Smooth muscle cell of bladder (primary cell): ENCODE results near the gene DEDD. TPM values are rescaled to one million over a fixed set of nuclear protein-coding genes. Genes with fewer than 3 reads are reported as not detected.

Experiments used
- total RNA-seq: library from RNA; depleted of rRNA; stranded (reverse); fragments of >200 nt; gene quantifications from 2 replicates; pipeline ENCODE4 v1.2.3, GENCODE V29; 2014

Gene DEDD
- total RNA-seq = 16.9 and 24.5 TPM in 2 replicates

DNA sequence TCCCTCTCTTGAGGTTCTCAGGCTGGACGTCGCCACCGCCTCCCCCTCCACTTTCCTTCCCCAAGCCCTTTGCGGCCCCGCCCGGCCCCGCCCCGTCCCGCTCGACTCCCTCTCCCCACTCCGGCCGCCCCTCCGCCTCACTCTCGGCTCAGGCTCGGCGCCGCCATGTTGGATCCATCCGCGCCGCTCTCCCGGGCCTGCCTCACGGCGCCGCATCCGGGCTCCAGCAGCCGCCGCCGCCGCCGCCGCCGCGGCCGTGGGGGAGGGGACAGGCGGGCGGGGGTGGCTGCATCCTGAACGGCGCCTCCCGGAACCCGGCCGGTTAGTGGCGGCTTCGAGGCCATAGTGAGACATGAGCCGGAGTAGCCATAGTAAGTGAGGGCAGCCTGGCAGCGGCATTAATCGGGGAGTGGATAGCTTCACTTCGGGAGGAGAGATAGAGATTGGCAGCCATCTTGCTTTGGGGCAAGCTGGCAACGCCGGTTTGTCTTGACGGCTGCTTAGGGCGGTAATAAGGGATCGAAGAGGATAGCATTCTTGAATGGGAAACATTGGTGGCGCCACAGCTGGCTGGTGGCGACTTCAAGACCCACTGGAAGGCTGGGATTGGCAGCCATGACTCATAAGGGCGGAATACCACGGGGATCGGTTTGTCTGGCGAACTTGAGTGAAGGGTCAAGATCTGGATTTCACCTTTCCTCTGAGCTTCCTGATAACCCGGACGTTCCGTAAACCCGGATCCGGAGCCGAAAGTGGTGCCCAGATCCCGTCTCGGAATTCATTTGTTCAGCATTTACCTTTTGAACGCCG, at the start of gene DEDD:
Gene DEDD (minus strand): TSS at position 258 of the 810 bp plus-strand sequence. CDS start 8,205 bp downstream, outside the sequence.

GRCh38 chr1:161177112-161177935, 44.9 kb upstream of the DEDD start, which contains the start of gene B4GALT3:
Gene B4GALT3, minus strand, starts transcription at chr1:161177507. Its CDS starts 1,447 bp downstream, at chr1:161176060.

DNA sequence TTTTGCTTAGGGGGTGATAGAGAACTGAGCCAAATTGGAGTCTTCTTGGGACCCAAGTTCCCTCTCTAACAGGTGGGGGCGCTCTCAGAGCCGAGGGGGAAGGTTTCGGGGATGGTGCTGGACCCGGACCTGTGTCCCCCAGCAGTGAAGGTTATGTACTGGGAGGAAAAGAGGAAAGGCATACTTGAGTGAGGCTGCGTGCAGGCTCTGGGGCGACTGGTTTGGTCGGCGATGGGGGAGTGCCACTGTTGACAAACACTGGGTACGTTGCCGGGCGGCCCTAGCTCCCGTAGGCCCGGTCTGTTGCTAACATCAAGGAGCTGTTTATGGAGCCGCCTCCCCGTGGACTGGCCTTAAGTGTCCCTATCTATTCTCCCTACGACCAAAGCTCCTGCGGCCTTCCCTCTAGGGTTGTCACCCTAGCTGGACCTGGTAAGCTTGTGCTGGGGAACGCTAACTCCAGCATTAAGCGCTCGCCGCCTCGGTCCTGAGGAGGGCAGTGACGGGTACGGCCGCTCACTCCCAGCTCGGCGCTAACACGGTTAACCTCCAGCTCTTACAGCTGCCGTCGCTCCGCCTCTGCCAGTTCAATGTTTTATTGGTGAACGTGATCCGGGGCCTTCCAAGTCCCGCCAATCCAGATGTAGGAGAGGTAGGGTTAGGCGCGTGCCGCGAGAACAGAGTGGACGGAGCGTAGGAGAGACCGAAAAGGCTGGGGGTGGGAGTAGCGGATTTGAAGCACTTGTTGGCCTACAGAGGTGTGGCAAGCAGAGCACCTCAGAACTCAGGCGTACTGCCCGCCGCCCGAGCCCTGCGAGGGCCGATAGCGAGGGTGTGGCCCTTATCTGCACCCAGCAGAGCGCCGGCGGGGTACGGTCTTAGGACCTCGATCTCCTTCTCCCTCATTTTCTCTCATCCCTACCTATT, 33.5 kb upstream of the DEDD start, which contains the start of gene PPOX:
Gene PPOX (plus strand): TSS at position 685 of the 927 bp plus-strand sequence. CDS start 422 bp downstream, outside the sequence.

DNA sequence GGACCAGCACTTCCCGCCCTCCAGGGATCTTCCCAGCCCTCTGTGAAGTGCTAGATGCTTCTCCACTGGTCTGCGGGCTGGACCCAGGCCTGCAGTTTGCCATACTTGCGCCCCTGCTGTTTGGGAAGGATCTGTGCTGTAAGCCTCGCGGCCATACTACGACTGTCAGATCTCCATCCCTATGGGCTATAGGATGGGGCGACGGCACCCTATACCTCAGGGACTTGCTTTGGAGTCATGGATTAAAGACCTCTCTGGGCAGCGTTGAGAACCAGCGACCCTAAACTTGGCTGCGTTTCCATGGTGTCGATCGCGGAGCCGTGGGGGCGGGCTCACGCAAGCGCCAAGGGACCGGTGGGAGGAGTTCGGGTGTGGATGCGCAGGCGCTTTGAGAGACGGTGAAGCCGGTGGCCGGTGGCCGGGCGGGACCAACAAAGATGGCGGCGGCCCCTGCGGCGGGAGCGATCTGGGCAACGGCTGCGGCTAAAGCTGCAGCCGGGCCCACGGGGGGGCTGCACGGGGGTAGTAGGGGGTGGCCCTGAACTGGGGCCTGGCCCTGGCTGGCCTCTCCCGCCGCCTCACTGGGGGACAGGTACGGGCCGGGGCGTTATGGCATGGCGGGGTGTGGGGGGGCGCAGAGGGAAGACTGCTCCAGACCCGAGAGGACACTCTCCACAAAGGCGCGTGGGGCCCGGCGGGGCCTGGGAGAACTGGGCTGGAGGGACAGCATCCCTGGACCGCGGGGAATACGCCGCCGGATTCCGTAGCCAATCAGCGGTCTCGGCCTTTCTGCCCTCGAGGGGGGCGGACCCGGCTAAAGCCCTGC, 26.8 kb upstream of the DEDD start, which contains the start of gene USP21:
Gene USP21 (plus strand): TSS at position 414 of the 826 bp plus-strand sequence. CDS start 1,141 bp downstream, outside the sequence.

DNA sequence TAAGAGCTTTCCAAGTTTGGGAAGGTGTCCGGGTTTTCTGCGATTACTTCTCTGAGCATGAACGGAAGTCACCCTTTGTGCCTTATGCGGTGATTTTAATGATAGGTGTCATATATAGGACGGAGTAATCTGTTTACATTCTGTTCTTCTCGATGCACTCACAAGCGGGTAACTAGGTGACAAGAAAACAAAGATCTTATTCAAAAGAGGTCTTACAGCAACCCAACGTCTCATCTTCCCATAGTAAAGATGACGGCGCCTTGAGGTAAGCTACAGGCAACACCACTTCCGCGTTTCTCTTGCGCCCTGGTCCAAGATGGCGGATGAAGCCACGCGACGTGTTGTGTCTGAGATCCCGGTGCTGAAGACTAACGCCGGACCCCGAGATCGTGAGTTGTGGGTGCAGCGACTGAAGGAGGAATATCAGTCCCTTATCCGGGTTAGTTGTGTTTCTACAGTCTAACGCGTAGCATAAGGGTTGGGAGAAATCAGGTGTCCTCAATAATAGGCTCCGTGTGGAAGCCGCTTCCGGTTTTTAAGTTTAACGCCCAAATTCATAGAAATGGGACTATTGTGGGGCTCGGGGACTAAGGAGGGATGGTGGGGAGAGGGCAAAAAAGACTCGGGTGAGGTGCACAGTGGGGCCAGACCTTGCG, 21.3 kb upstream of the DEDD start, which contains the start of gene UFC1:
Gene UFC1 (plus strand): TSS at position 297 of the 656 bp plus-strand sequence. CDS start 20 bp downstream, at position 317.

DNA sequence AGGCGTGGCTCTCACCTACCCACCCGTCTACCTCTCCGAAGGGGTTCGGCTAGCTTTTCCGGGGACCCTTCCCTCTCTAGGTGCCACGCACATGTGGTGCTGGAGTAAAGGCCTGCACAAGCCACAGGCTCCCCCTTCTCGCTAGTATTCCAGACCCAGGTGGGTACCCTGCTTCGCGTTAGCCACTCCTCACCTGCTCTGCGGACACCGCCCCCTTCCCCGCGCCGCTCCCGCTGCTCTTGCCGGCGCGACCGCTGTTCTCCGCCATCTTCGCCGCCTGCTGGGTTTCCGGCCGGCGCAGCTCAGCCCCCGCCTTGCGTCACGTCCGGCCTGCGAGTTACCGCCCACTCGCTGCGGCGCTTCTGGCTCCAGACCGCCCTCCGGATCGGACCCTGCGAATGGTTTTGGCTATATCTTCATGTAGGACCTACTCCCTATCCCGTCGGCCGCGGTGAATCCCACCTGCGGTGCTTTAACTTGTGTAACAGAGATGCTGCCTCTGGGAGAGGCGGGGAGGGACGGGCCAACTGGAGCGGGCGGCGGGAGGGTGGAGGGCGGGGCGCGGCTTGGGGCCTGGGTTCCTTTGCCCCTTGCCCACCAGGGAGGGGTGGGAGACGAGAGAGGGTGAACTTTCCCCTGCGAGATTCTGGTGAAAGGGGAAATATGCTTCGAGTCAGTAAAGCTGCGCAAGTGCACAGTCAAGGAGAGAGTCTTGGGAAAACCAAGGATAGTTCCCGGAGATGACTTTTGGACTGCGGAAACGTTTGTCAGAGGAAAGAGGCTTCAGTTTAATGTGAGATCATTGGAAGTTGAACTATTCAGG, 14.5 kb downstream of the DEDD start, which contains the start of the genes NIT1 and PFDN2:
Gene NIT1 (plus strand): TSS at position 347 of the 823 bp plus-strand sequence. CDS start 72 bp downstream, at position 419.
Gene PFDN2 (minus strand): TSS at position 279 of the 823 bp plus-strand sequence. CDS start 11 bp downstream, at position 268.

DNA sequence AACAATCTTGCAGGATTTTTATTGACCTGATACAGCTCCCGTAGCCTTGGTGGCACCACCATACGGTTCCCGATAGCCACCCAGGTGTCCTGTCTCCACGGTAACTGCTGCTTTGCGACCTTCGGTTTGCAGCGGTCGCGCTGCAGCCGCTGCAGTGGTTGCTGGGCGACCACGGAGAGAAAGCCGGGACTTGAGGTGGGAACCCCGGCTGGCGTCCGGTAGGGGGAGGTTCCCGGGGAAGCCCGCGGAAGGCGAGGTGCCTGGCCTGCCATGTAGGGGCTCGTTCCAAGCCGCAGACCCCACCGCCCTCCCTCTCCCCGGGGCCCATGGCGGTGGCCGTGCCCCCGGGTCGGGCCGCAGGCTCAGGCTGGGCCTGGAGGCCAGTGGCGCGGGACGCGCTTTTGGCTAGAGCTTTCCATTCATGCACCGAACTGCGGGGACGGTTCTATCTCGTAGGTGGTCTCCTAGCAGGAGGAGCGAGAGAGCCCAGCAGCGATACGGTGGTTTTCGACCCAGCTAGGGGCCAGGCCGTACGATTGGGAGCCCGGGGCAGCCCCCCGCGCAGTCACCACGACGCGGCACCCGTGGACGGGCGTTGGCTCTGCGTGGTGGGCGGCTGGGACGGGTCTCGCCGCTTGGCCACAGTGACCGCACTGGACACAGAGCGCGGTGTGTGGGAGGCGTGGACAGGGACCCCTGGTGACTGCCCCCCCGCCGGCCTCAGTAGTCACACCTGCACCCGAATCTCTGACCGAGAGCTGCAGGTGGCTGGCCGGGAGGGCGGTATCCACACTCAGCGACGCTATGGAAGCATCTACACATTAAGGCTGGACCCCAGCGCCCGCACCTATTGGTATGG, 34.0 kb downstream of the DEDD start, which contains the start of gene KLHDC9:
Gene KLHDC9 (plus strand): TSS at position 152 of the 859 bp plus-strand sequence. CDS start 175 bp downstream, at position 327.

GRCh38 chr1:161089251-161089924, 43.1 kb downstream of the DEDD start, which contains the start of gene NECTIN4:
Gene NECTIN4, minus strand, starts transcription at chr1:161089558. Its CDS starts 262 bp downstream, at chr1:161089296.

Other genes starting within 250 kb of the DEDD start
- not detected in 2 replicates for gene ITLN1, start 247.5 kb downstream of the DEDD start, total RNA-seq
- gene ITLN2, start 177.9 kb downstream of the DEDD start, total RNA-seq = not detected in 2 replicates
- gene F11R, start 111.5 kb downstream of the DEDD start, total RNA-seq = 9.2 and 20.9 TPM in 2 replicates
- gene TSTD1, start 93.7 kb downstream of the DEDD start, total RNA-seq = 16.9 and 27.3 TPM in 2 replicates
- gene USF1, start 86.7 kb downstream of the DEDD start, total RNA-seq = 88.4 and 102 TPM in 2 replicates
- gene ARHGAP30, start 62.8 kb downstream of the DEDD start, total RNA-seq = under 0.01 TPM in 1 of 2 replicates, not detected in the other
- gene NECTIN4, start 43.1 kb downstream of the DEDD start, total RNA-seq = 0.28 and 0.37 TPM in 2 replicates
- 1.2 and 1.8 TPM in 2 replicates for gene KLHDC9, start 34.3 kb downstream of the DEDD start, total RNA-seq
- gene PFDN2, start 14.6 kb downstream of the DEDD start, total RNA-seq = 39.5 and 56.8 TPM in 2 replicates
- gene NIT1, start 14.6 kb downstream of the DEDD start, total RNA-seq = 16.2 and 17.2 TPM in 2 replicates
- gene UFC1, start 21.3 kb upstream of the DEDD start, total RNA-seq = 117 and 125 TPM in 2 replicates
- 4.7 and 5.1 TPM in 2 replicates for gene USP21, start 26.8 kb upstream of the DEDD start, total RNA-seq
- gene PPOX, start 33.8 kb upstream of the DEDD start, total RNA-seq = 8.1 and 10.4 TPM in 2 replicates
- gene B4GALT3, start 44.8 kb upstream of the DEDD start, total RNA-seq = 11.2 and 16.7 TPM in 2 replicates
- 2.3 and 4.0 TPM in 2 replicates for gene ADAMTS4, start 66.4 kb upstream of the DEDD start, total RNA-seq
- 157 and 173 TPM in 2 replicates for gene NDUFS2, start 69.7 kb upstream of the DEDD start, total RNA-seq
- gene FCER1G, start 82.6 kb upstream of the DEDD start, total RNA-seq = not detected in 2 replicates
- not detected in 2 replicates for gene APOA2, start 91.0 kb upstream of the DEDD start, total RNA-seq
- gene TOMM40L, start 93.4 kb upstream of the DEDD start, total RNA-seq = 6.5 and 8.3 TPM in 2 replicates
- not detected in 2 replicates for gene NR1I3, start 105.5 kb upstream of the DEDD start, total RNA-seq
- gene PCP4L1, start 126.1 kb upstream of the DEDD start, total RNA-seq = not detected in 2 replicates
- 0.55 and 0.71 TPM in 2 replicates for gene MPZ, start 177.3 kb upstream of the DEDD start, total RNA-seq
- 13.5 and 17.0 TPM in 2 replicates for gene SDHC, start 181.7 kb upstream of the DEDD start, total RNA-seq
- gene CFAP126, start 235.2 kb upstream of the DEDD start, total RNA-seq = not detected in 2 replicates